H54 (cell line): Measurements from ENCODE around the gene SMCO4.
A peak's percentile ranks its signal among the peaks of the same experiment; 100 is the strongest.
"Not testable (repeated sequence)": the region's sequence is repeated elsewhere in the genome, so short reads cannot be mapped to it uniquely, and the experiment has no call there.

ENCODE experiments used
- DNase-seq: peaks from one replicate; pipeline ENCODE4 v3.0.0; 2011; ENCODE audit warnings: low spot score, mixed read lengths; ENCODE audit not compliant: insufficient read length
- FAIRE-seq: peaks from 3 replicates; lab custom pipeline; 2011; peaks lifted over from hg19 to GRCh38; lab: Jason Lieb, UNC
- POLR2A ChIP-seq: IDR thresholded peaks from 2 replicates; pipeline ENCODE4 v1.6.1; 2011; ENCODE audit warnings: low read depth, mild to moderate bottlenecking, low read length

SMCO4 gene

DNA sequence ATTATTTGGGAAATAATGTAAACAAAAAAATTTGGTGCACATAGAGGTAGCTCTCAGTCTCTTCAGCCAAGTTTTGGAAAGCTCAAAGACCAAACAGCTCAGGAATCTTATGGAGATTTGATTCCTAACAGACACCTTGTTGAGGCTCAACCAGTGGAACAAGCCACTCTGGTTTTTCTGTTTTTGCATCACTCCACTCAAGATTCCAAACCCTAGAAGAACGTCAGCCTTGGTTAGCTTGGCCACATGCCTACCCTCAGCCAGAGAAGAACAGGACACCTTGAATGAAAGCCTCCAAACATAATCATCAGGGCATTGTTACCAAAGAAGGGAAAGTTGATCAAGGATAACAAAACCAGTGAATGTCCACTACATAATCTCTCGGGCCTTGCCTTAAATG lies 3.8 kb upstream of the SMCO4 start:
- FAIRE-seq (no peak), DNase-seq (no peak)
- no peak for TF ChIP-seq POLR2A

DNA sequence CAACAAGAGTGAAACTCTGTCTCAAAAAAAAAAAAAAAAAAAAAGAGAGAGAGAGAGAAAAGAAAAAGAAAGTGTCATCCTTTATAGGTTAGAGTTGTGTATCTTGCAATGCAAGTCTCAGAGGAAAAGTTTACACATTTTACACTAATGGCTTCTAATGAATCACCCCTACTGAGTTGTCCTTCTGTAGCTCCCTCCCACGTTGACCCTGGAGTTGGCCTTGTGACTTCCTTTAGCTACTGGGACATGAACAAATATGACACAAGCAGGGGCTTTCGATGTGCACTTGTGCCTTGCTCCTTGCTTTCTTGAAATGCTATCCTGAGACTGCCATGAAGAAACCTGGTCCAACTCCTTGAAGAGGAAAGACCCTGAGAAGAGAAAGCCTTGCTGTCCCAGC lies 2.4 kb upstream of the SMCO4 start:
- FAIRE-seq (no peak), DNase-seq (no peak)
- TF ChIP-seq POLR2A, result no peak

DNA sequence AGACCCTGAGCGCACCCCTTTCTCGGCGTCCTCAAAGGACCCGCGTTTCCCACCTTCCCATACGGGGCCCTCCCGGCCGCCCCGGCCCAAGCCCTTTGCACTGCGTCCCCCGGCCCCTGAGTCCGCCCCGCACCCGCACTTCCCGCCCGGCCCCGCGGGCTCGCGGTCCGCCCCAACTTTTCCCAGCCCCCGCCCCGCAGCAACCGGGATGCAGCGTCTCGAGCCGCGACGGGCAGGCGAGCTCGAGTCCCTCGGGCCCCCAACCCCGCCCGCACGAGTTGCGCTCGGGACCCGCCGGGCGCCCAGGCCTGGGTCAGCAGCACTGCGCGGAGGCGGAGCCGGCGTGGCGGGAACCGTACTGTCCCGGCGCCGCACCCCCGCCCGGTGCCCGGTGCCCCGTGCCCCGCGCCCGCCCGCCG lies 371 bp downstream of the SMCO4 start:
- no peak for DNase-seq

DNA sequence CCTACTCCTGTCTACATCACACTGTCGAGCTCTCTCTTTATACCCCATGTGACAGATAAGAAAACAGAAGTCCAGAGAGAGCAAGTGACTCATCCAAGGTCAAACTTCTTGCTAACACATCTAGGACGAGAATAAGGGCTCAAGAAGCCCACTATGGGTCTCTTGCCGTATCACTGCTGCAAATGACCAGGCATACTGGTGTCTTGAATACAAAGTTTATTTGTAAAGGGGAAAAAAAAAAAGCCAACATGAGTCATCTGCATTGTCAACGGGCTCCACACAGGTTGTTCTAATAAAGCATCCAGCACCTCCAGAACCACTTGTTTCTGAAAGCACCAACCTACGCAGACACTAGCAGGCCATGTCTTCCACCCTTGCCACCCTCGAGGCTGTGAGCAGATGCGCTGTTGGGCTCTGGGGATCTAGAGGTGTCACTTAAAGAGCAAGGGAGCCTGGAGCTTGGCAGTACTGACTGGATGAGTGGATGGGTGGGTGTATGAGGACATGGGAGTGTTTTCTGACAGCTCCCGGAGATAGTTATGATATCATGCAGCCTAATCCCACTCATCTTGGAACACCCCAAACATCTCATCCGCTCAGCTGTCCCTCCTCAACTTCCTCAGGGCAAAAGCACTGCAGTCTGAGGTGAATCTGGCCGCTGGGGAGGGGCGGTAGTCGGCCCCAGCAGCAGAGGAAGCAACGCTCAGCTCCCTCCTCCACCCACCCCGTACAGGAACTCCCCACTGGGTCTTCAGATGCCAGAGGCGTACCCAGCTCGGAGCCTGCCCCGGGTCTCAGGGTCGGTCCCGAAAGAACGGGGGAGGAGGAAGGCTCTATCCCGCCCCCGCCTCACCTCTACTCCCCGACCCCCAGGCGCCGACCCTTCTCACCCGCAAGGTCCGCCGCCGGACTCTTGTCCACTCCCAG lies 1.0 kb downstream of the SMCO4 start:
- no peak for TF ChIP-seq POLR2A
- peak; percentile 11 for FAIRE-seq
- DNase-seq, result peak; percentile 30

More for the DNA sequence above, 371 bp downstream of the SMCO4 start:
- TF ChIP-seq POLR2A, result no peak
- FAIRE-seq, result no peak

DNA sequence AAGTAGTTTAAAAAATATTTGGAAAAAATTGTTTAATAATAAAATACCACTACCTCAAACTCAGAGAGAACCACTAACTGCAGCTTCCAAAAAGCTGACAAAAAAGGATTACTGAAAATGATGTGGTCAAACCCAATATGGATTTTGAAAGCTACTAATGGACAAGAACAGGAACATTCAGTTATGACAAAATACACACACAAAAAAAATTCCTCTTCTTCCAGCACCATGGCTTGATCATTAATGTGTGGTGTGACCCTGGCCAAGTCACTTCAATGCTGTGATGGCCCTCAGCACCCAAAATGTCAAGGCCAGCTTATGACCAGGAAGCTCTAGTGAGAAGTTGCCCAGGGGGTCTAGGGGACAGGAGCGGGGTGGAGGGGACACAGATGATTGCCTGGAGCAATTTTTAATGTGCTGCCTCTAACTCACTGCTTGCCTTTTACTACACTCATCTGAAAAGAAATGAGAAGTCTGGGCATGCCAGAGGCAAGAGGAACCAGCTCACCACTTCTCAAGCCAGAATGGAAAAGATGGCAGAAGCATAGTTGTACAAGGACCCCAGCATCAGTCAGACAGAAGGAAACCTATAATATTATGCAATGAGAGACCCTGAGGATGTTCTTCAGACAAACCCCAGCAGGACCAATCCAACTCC lies 2.2 kb downstream of the SMCO4 start:
- no peak for DNase-seq

DNA sequence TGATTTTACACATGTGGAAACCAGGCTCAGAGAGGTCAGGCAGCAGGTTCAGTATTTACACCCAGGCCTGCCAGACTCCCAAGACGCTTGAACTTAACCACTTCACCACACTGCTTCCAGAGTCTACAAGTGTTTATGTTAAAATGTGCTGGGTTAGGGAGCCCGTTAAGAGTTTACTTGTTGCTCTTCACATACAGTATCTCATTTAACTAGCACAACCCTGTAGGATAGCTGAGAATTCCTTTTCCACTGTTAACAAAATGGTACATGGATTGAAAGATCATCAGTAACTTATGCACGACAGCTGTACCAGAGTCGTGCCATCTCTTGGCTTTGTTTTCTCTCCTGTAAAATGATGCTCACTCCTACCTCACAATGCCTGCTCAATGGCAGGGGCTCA lies 2.9 kb downstream of the SMCO4 start:
- FAIRE-seq, result no peak
- no peak for DNase-seq
- TF ChIP-seq POLR2A, result no peak

More for the DNA sequence above, 2.2 kb downstream of the SMCO4 start:
- no peak for TF ChIP-seq POLR2A
- no peak for FAIRE-seq

DNA sequence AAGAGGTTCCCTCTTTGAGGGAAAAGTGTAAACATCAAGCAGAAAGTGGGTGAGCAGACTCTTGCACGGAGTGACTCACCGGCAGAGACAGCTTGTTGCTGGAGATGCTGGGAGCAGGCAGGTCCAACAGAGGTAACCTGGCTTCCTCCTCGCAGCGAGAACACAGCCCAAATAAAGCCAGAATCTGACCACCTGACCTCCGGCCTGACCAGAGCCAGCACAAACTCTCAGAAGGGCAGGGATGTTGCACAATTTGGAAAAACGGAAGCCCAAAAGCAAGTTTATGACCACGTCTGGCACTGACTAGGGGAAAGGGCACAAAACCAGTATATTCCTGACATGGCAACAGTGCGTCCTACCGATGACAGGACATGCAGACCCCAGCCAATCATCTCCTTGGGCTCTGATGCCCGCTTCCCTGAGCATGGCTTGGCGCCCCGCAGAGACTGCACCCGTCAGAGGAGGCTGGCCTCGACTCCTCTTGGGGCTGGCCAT lies 5.4 kb downstream of the SMCO4 start:
- TF ChIP-seq POLR2A, result no peak
- FAIRE-seq, result no peak
- DNase-seq, result no peak

DNA sequence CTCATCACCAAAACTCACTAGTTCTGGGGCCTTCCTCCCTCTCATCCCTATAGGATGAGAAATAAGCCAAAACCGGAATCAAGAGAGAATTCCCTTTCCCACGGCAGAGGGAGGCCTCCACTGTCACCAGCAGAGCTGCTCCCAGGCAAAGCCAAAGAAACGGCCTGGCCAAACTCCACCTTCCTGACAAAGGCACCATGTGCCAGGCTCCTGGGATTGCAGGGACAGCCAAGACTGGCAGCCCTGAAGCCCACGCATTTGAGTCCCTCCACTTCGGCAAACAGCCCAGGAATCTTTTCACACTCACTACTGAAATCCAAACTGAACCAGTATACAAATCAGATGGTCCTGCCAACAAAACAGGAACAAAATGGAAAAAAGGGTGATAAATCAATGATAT lies 6.1 kb downstream of the SMCO4 start:
- TF ChIP-seq POLR2A, result no peak
- DNase-seq, result no peak
- no peak for FAIRE-seq

DNA sequence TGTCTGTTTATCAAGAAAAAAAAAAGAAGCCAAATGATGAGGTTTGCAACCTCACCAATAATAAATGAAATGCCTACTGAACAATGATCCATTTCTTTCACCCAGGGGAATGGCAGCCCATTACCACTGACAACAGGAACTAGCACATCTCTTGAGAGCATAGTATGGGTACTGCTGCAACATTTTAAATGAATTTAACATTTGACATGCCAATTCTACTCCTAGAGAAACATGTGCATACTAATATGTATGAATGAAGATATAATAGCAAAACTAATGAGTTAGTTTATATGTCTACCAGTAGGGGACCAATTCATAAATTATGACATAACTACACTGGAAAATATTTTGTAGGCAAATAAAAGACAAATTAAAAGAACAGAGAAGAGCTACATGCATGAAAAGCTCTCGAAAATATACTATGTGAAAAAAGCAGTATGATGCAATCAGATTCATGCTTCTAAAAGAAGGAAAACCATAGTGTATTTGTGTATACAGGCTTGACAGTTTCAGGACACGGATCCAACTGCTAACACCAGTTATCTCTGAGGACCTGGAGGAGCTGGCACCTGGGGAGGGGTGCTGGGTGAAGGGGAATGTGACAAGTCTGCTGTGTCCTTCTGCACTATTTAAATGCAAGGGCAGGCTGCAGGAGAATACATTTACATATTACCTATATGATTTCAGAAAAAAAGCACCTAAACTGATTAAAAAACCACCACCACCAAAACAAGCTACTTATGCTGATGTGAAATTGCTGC lies 6.9 kb downstream of the SMCO4 start:
- no peak for DNase-seq
- FAIRE-seq, result no peak
- no peak for TF ChIP-seq POLR2A

DNA sequence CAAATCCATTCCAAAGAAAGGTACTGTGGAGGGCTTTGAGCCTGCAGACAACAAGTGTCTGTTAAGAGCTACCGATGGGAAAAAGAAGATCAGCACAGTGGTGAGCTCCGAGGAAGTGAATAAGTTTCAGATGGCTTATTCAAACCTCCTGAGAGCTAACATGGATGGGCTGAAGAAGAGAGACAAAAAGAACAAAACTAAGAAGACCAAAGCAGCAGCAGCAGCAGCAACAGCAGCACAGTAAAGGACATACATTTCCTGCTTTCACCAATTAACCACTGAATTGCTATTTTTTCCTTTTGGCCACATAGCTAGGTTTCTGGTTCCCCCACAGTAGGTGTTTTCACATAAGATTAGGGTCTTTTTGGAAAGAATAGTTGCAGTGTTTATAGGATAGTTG lies 7.6 kb downstream of the SMCO4 start:
- not testable (repeated sequence) for FAIRE-seq, DNase-seq

DNA sequence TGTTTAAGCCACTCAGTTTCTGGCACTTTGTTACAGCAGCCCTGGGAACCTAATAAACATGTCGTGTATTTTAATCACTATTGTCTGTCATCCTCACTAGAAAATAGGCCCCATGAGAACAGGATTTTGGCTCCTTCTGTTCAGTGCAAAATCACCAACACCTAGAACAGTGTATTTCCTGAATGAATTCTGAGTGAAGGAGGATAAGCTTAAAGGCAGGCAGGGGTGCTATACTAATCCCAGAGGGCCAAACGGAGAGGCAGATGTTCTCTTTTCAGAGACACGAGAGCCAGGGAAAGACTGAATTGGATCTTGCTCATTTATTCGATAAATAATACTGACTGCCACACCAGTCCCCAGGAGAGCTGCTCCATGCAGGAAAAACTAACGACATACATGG lies 10.4 kb downstream of the SMCO4 start:
- DNase-seq (no peak), FAIRE-seq (no peak)
- TF ChIP-seq POLR2A, result no peak

DNA sequence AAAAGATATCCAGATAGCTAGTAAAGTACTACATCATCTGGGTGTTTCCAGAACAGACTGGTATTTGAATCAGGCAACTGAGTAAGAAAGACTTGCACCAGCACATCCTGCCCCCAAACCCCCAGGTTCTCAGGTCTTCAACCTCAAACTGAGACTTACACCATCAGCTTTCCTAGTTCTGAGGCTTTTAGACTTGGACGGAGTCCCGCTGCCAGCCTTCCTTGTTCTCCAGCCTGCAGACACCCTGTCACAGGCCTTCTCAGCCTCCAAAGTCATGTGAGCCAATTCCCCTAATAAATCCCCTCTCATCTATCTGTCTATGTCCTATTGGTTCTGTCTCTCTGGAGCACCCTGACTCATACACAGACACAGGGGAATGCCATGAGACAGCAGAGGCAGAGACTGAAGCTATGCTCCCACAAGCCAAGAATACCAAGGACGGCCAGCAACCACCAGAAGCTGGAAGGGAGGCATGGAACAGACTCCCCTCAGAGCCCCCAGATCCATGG lies 10.9 kb downstream of the SMCO4 start:
- FAIRE-seq, result no peak
- no peak for DNase-seq

DNA sequence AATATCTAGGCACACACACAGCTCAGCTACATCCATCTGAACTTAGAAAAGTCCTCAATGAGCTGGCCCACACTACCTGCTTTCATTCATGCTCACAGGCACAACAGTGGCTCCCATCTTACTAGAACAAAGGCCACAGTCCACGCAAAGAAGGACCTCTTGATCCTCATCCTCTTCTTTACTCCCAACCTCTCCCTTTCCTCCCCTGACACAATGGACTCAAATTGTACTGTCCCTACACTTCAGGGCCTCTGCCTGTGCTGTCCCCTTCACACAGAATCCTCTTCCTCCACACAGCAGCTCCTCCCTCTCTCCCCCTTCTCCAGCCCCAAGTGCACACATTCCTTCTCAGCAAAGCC lies 12.7 kb downstream of the SMCO4 start:
- DNase-seq (no peak), FAIRE-seq (no peak)
- no peak for TF ChIP-seq POLR2A

More for the DNA sequence above, 10.9 kb downstream of the SMCO4 start:
- TF ChIP-seq POLR2A, result no peak
